GM12878 (cell line): ENCODE results near the gene ZCCHC17. TPM values are rescaled to one million over a fixed set of nuclear protein-coding genes. Genes with fewer than 3 reads are reported as not detected.

Source experiments
- BCLAF1 ChIP-seq: fragments of 450-650 bp; IDR thresholded peaks from 2 replicates; pipeline ENCODE4 v1.6.1; 2017; ENCODE audit warnings: antibody characterized with exemption, mild to moderate bottlenecking, moderate library complexity
- CREB1 ChIP-seq: IDR thresholded peaks from 2 replicates; pipeline ENCODE4 v1.6.1; 2012; ENCODE audit warnings: low read depth, mild to moderate bottlenecking, inconsistent platforms
- CTCF ChIP-seq, 3 experiments: IDR thresholded peaks in 2 of 3; conservative IDR thresholded peaks in 1 of 3; 2 replicates each; pipeline ENCODE4 v1.5.1; 2011; ENCODE audit warnings: low read depth in 3 of 3, low read length in 3 of 3, mild to moderate bottlenecking in 3 of 3, control low read depth in 2 of 3, moderate library complexity in 2 of 3, inconsistent platforms in 1 of 3, mixed read lengths in 1 of 3; ENCODE audit not compliant: control insufficient read depth in 2 of 3, insufficient read depth in 1 of 3; ENCODE audit errors: extremely low read depth in 1 of 3
- EGR1 ChIP-seq, 2 experiments: IDR thresholded peaks; 1 replicate in 1 of 2; 2 replicates in 1 of 2; pipeline ENCODE4 v1.6.1; 2011 to 2012; ENCODE audit warnings: low read depth in 2 of 2, low read length in 2 of 2, borderline replicate concordance in 1 of 2, mild to moderate bottlenecking in 1 of 2, moderate library complexity in 1 of 2
- ELK1 ChIP-seq: IDR thresholded peaks from 2 replicates; pipeline ENCODE4 v1.6.1; 2012; ENCODE audit warnings: low read depth, low read length, improper control_type of control experiment
- ESRRA ChIP-seq: IDR thresholded peaks from 2 replicates; pipeline ENCODE4 v1.6.1; 2012; ENCODE audit warnings: mild to moderate bottlenecking, low read length, improper control_type of control experiment
- FOXK2 ChIP-seq: fragments of 450-650 bp; IDR thresholded peaks from 2 replicates; pipeline ENCODE4 v1.6.1; 2017; ENCODE audit warnings: mild to moderate bottlenecking, moderate library complexity
- GATAD2B ChIP-seq: fragments of 450-650 bp; conservative IDR thresholded peaks from 2 replicates; pipeline ENCODE4 v1.6.1; 2017; ENCODE audit warnings: low read depth, mild to moderate bottlenecking, moderate library complexity
- MTA2 ChIP-seq: fragments of 450-650 bp; IDR thresholded peaks from 2 replicates; pipeline ENCODE4 v1.6.1; 2016; ENCODE audit warnings: low read depth, mild to moderate bottlenecking, moderate library complexity
- MYB ChIP-seq: fragments of 150-350 bp; IDR thresholded peaks from 2 replicates; pipeline ENCODE4 v1.6.1; 2014; ENCODE audit warnings: mild to moderate bottlenecking, low read depth, low read length, borderline replicate concordance
- NBN ChIP-seq: fragments of 450-650 bp; IDR thresholded peaks from 2 replicates; pipeline ENCODE4 v1.6.1; 2016
- NR2F1 ChIP-seq: fragments of 450-650 bp; conservative IDR thresholded peaks from 2 replicates; pipeline ENCODE4 v1.6.1; 2017; ENCODE audit warnings: mild to moderate bottlenecking
- NRF1 ChIP-seq: conservative IDR thresholded peaks from 2 replicates; pipeline ENCODE4 v1.6.1; 2011; ENCODE audit warnings: mild to moderate bottlenecking, low read depth, low read length, improper control_type of control experiment
- PKNOX1 ChIP-seq: fragments of 450-650 bp; IDR thresholded peaks from 2 replicates; pipeline ENCODE4 v1.6.1; 2016; ENCODE audit warnings: mild to moderate bottlenecking
- POLR2A ChIP-seq: IDR thresholded peaks from 2 replicates; pipeline ENCODE4 v1.6.1; 2011; ENCODE audit warnings: low read depth, mild to moderate bottlenecking, low read length
- USF1 ChIP-seq: IDR thresholded peaks from 2 replicates; pipeline ENCODE4 v1.6.1; 2011; ENCODE audit warnings: borderline replicate concordance, low read depth, mild to moderate bottlenecking, moderate library complexity, mixed read lengths, low read length; ENCODE audit not compliant: insufficient read depth; ENCODE audit errors: extremely low read length
- ZBTB40 ChIP-seq: fragments of 450-650 bp; IDR thresholded peaks from 2 replicates; pipeline ENCODE4 v1.6.1; 2016; ENCODE audit warnings: mild to moderate bottlenecking, moderate library complexity, borderline replicate concordance
- polyA plus RNA-seq, 11 experiments: library from polyadenylated mRNA; depleted of rRNA in 4 of 11; unstranded in 6 of 11; stranded (reverse) in 5 of 11; fragments of >200 nt; fragmentation: Nextera tagmentation in 4 of 11; fragmentation: Illumina TruSeq in 1 of 11; extraction: Ambion mirVana in 4 of 11; extraction: Trizol in 1 of 11; gene quantifications; 1 replicate in 1 of 11; 2 replicates in 10 of 11; pipeline versions ENCODE4 v1.2.1 to v1.2.3, GENCODE V29; 2011 to 2016; ENCODE audit warnings: inconsistent platforms in 2 of 11, missing spikeins in 2 of 11, low read depth in 1 of 11
- total RNA-seq, 4 experiments: library from RNA; depleted of rRNA in 3 of 4; stranded (reverse); fragments of >200 nt in 3 of 4; fragmentation: Illumina TruSeq in 1 of 4; extraction: Trizol in 1 of 4; gene quantifications; 2 replicates each; pipeline versions ENCODE4 v1.2.1 to v1.2.3, GENCODE V29; 2013 to 2021

ZCCHC17 gene
- total and polyA plus RNA-seq, 10 of the 15 experiments (the other 5 are each of a cell fraction or from before 2014, with no cell fraction given) = 22.3 to 86.3 (median 47.0) TPM

- TF ChIP-seq USF1 (no peak), EGR1 (IDR thresholded peaks at IDR 0.05; ENCODE audit: borderline replicate concordance in 1 of 2, low read depth in 2 of 2, low read length in 2 of 2) (no peak), POLR2A (no peak), FOXK2 (0 out of 2 replicates have a peak, but pooled peaks have one; percentile 24), ZBTB40 (no peak), MTA2 (no peak), BCLAF1 (no peak), NRF1 (no peak), CTCF (IDR thresholded peaks at IDR 0.05 in 2 of 3, conservative IDR thresholded peaks at IDR 0.05 in 1 of 3; ENCODE audit: control insufficient read depth in 2 of 3, extremely low read depth in 1 of 3, insufficient read depth in 1 of 3, low read depth in 3 of 3, low read length in 3 of 3) (peak; percentile 82 to 92 (median 83)), NBN (peak; percentile 70; the same call in 1 of the 2 replicates), PKNOX1 (no peak; the same call in 1 of the 2 replicates), NR2F1 (peak; percentile 57; the same call in 1 of the 2 replicates), ESRRA (peak; percentile 22; the same call in 1 of the 2 replicates), MYB (no peak), ELK1 (0 out of 2 replicates have a peak, but pooled peaks have one; percentile 28), CREB1 (no peak), GATAD2B (peak; percentile 65; the same call in 1 of the 2 replicates)
Observed at GRCh38 chr1:31394584-31395193, 97.9 kb downstream of the ZCCHC17 start (continued).
